GM21619 (cell line): ENCODE results near the gene MAT2B.
A peak's percentile ranks its signal among the peaks of the same experiment; 100 is the strongest.

Source experiments
- ATAC-seq: cut with Tn5 transposase; IDR thresholded peaks from one replicate; pipeline ENCODE4 v1.9.1; 2021; ENCODE audit not compliant: unreplicated experiment

MAT2B gene

DNA sequence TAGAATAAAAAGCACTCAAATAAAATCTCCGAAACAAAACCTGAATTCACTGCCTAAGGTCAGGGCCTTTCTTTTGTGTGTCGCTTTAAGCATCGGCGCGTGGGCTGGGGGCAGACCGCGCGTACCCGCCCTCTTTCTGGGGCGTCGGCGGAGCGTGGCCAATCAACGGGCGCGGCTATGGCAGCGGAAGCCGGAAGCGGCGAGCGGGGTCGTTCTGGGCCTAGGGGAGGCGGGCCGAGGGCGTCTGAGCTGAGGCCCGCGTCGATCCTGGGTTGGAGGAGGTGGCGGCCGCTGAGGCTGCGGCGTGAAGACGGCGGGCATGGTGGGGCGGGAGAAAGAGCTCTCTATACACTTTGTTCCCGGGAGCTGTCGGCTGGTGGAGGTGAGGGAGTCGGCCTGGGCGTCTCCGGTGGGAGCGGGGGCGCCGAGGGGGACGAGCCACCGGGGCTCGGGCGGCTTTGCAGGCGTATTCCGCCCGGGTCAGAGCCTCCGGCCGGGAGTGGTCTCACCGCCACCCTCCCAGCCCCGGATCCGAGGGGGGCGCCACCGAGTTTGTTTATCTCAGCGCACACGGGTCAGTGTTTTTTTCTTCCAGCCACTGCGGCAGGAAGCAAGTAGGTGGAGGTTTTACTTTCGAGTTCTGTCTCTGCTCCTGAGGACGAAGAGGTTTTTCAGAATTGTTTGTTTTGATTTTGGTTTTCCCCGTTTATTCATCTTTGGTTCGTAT is at the start of gene MAT2B:
TSS of gene MAT2B (plus strand) at position 252 of the 727 bp plus-strand sequence. CDS start at position 320, 68 bp downstream.
- peak; percentile 84 for ATAC-seq

DNA sequence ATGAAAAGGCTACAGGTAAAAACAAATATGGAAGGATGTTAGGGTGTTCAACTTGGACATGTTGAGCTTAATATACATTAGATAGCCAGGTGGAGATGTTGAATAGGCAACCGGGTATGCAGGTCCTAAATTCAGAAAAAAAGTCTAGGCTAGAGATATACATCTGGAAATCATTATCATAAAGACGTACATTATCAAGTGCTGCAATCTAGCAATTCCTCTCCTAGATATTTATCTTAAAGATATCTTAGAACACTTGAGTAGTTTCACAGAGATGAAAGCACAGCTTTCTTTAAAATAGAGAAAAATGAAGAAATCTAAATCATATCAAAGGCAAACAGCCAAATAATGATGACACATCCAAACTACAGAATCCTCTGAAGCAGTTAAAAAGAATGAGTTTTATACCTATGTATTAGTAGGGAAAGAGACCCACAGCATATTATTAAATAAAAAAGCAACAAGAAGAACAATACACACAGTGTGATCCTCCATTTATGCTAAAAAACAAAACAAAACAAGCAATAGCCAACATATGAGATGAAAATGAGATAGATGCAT is 49.3 kb upstream of the MAT2B start:
- no peak for ATAC-seq

DNA sequence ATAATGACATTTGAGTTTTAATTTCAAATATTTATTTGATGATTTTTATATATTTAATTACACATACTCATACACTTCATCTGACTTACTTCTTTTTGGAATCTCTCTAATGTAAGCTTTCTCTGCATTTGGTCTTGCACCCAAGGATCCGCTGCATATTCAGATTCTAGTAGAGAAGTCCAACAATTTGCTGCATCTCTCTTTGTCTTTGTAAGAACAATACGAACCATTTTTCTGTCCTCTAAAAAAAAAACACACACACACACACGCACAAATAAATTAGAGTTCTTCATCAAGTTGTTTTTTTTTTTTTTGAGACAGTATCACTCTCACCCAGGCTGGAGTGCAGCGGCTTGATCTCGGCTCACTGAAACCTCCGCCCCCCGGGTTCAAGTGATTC is 48.6 kb upstream of the MAT2B start:
- ATAC-seq, result no peak

GRCh38 chr5:163458778-163459385 is 46.5 kb upstream of the MAT2B start:
- ATAC-seq, result no peak

DNA sequence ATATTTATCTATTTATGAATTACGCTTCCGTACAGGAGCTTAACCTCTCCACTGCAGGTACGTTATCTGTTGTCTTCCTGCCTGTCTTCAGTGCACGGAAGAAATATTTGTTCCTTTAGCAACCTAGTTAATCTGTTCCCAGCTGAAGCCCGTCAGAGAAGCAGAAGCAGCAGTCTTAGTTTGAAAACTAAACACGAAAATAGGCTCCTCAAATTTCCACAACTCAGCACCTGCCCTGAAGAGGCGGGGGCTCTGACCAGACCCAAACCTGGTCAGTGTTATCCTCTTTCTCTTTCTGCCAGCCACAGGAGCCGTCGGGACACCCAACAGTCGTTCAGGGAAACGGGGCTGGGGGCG is 46.0 kb upstream of the MAT2B start:
- ATAC-seq, result peak; percentile 4

- peak; percentile 79 for ATAC-seq
Measured at GRCh38 chr5:163459819-163460561, 45.4 kb upstream of the MAT2B start, which contains the start of gene NUDCD2. NUDCD2 (minus strand) TSS chr5:163460102; CDS start chr5:163460050, 52 bp downstream.

GRCh38 chr5:163460562-163461171 is 44.8 kb upstream of the MAT2B start, which contains the start of gene HMMR:
HMMR (plus strand) TSS chr5:163460632; CDS start chr5:163460693, 61 bp downstream.
- ATAC-seq, result no peak

- no peak for ATAC-seq
Measured at GRCh38 chr5:163463063-163463435, 42.4 kb upstream of the MAT2B start.

- no peak for ATAC-seq
Measured at GRCh38 chr5:163467682-163468081, 37.7 kb upstream of the MAT2B start.

DNA sequence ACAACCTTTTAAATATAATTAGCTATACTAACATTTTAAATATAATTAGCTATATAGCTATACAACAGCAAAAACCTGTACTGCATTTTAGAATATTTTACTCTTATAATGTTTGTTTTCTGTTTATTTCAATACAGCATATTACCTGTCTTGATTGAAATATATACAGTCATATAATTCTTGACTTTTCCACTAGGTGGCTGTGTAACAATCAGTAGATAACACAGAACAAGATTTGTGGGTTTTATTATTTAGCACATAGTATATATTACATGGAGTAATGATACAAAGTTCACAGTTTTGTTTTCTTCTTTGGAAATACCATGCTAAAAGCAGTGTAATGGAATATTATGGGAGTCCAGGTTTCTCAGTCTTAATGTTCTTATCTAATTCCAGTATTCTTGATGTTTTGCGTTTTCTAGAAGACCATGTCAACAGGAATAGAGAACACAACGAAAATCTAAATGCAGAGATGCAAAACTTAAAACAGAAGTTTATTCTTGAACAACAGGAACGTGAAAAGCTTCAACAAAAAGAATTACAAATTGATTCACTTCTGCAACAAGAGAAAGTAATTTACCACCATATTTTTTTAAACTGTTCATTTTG is 31.7 kb upstream of the MAT2B start:
- ATAC-seq, result peak; percentile 77

DNA sequence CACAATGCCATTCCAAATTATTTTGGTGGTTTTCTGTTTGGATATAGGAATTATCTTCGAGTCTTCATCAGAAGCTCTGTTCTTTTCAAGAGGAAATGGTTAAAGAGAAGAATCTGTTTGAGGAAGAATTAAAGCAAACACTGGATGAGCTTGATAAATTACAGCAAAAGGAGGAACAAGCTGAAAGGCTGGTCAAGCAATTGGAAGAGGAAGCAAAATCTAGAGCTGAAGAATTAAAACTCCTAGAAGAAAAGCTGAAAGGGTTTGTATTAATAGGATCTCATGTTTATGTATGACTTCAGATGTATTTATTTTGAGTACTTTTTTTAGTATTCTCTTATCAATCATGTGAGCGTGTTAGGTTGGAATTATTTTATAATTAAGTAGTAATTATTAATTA is 30.0 kb upstream of the MAT2B start:
- no peak for ATAC-seq

DNA sequence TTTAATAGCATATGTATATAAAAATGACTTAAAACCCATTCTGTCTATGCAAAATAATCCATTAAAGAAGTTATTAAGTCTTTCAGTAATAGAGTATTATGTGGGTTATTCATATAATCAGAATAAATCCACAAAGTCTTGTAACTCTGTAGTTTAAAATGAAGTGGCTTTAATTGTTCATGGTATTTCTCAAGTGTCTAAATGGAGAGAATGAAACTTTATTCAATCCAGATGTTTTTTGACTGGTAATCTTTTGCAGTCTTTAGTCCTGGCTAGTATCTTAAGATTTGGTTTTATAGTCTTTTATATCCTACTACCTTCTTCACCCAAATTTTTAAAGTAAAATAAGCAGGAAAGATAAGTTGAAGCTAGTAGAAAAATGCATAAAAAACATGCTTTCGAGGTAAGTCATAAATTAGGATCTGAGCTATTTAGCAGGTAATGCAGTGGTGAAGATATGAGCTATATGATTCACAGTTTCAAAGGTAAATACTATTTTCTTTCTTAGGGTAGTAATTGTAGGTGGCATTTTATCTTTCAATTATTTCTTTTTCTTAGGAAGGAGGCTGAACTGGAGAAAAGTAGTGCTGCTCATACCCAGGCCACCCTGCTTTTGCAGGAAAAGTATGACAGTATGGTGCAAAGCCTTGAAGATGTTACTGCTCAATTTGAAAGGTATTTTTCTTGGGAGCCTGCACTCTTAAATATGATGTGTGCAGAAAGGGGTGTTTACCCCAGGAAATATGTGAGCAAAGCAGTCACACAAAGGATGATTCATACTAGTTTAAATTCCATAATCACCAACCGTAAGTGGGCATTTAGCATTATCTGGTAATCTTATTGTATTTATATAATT is 27.1 kb upstream of the MAT2B start:
- ATAC-seq, result no peak

DNA sequence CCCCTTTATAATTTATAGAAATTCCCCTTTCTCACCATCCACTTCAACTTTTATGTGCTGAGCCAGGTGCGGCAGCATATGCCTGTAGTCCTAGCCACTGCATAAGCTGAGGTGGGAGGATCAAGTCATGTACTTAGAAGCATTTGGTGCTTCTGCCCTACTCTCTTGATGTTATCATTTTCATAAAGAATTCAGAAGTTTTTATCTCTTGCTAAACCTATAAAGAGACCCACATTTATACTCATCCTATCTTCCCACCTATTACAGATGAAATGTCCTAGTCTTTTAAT is 26.5 kb upstream of the MAT2B start:
- ATAC-seq, result no peak

GRCh38 chr5:163489055-163489744 is 16.2 kb upstream of the MAT2B start:
- ATAC-seq, result no peak

DNA sequence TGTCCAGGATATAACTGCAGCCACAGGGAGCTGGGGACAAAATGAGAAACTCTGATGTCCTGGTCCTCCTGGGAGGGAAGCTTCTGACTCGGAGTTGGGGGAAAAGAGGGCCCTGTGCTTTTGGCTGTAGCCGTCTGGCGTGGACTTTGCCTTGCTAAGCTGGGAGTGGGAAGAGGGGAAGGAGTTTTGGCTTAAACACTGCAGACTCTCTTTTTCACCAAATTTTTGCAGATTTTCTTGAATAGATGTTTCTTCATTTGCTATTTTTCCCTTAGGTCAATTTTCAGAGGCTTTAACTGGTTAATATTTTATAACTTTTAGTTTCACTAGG is 15.7 kb upstream of the MAT2B start:
- ATAC-seq, result no peak

DNA sequence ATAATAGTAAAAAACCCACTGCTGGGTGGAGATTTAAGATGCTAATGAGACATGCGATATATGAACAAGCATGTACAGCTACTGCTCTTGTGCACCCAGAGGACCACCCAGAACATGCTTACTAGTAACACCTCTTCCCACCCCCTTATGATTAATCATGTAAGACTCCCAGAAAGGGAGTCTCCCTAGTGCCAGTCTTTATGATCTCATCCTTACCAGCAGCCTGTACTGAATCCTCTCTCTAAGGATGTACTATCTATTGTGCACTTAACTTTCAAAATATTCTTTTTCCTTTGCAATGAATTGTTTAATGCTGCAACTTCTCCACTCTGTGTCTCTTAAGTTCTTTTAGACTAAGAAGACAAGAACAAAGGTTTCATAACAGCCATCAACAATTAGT is 9.1 kb upstream of the MAT2B start:
- no peak for ATAC-seq

- ATAC-seq, result no peak
Measured at GRCh38 chr5:163497315-163497714, 8.1 kb upstream of the MAT2B start.

DNA sequence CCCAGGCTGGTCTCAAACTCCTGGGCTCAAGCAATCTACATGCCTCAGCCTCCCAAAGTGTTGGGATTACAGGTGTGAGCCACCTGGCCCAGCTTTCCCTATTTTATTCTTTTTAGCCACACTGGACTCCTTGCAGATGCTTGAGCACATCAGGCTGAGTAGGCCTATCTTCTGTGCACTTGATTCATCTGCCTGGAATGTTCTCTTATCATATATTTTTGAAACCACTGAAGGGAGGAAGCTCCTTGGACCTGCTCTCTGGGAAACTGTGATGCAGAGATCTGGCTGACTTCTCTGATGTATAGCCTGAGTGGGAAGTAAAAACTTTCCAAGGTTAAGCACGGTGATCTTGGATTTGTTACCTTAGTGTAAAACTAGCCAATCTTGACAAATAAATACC is 6.5 kb upstream of the MAT2B start:
- no peak for ATAC-seq

- no peak for ATAC-seq
Measured at GRCh38 chr5:163502521-163502920, 2.9 kb upstream of the MAT2B start.
